Measurements from ENCODE around the gene RAB20. TPM values are rescaled to one million over a fixed set of nuclear protein-coding genes. Genes with fewer than 3 reads are reported as not detected.

Gene RAB20
- polyA plus RNA-seq, 1 donor (not counting 4 experiments of a cell fraction or from before 2014, with no cell fraction given), result 4.3 TPM

DNA sequence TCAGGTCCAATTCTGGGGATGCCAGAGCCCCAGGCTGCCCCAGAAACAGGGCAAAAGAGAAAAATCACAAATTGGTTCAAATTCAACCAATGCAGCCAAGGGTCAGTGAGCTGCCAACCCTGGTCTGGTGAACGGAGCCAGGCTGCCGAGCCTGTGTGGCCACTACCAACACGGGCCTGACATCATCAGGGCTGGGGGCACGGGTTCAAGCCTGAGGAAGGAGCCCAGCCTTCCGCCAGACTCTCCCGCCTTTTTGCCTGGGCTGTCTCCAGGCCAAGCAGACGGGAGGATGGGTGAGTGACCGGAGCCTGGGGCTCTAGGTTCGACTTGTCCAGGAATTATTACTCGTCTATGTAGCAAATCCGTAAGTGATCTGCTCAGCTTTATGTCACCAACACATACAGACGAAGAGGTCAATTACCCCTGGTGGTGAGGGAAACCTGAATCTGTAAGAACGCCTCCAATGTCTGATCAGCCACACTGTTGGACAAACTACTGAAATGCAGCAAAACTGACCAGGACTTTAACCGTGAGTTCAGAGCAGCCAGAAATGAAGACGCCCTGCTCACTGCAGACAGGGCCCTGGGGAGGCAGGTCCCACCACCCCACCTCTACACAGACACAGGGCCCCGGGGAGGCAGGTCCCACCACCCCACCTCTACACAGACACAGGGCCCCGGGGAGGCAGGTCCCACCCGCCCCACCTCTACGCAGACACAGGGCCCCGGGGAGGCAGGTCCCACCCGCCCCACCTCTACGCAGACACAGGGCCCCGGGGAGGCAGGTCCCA is 31.8 kb downstream of the RAB20 start:
- Histone ChIP-seq H3K9me3 (ENCODE audit: control insufficient read depth, low read depth, low read length) (no peaks in the 10 kb centered on the region), H3K27me3 (ENCODE audit: control insufficient read depth, extremely low read depth, insufficient read depth, low read length) (no peaks in the 10 kb centered on the region), H4K20me1 (ENCODE audit: control insufficient read depth, extremely low read depth, insufficient read depth, low read length) (no peaks in the 10 kb centered on the region), H2AFZ (ENCODE audit: control insufficient read depth, low read length) (no peak overlapping the region), H3K36me3 (ENCODE audit: control insufficient read depth in 2 of 2, extremely low read depth in 1 of 2, insufficient read depth in 2 of 2, low read length in 2 of 2) (no peaks in the 10 kb centered on the region), H3K79me2 (ENCODE audit: control insufficient read depth, insufficient read depth, low read length) (no peaks in the 10 kb centered on the region), H3K9ac (ENCODE audit: control insufficient read depth, extremely low read depth, insufficient read depth, low read length) (no peak overlapping the region), H3K4me2 (ENCODE audit: control insufficient read depth, extremely low read depth, insufficient read depth, low read depth, low read length) (no peak overlapping the region), H3K4me1 (ENCODE audit: control insufficient read depth, extremely low read depth, insufficient read depth, low read length) (peaks cover 12% of the 10 kb centered on the region), H3K9me1 (ENCODE audit: control insufficient read depth, extremely low read depth, insufficient read depth, low read length) (no peaks in the 10 kb centered on the region), H3K27ac (ENCODE audit: control insufficient read depth, insufficient read depth, low read length) (no peak overlapping the region), H3K4me3 (ENCODE audit: control insufficient read depth in 2 of 3, extremely low read depth in 1 of 3, insufficient read depth in 2 of 3, low read depth in 1 of 3, low read length in 3 of 3) (no peak overlapping the region)
- TF ChIP-seq, protein P1, sequence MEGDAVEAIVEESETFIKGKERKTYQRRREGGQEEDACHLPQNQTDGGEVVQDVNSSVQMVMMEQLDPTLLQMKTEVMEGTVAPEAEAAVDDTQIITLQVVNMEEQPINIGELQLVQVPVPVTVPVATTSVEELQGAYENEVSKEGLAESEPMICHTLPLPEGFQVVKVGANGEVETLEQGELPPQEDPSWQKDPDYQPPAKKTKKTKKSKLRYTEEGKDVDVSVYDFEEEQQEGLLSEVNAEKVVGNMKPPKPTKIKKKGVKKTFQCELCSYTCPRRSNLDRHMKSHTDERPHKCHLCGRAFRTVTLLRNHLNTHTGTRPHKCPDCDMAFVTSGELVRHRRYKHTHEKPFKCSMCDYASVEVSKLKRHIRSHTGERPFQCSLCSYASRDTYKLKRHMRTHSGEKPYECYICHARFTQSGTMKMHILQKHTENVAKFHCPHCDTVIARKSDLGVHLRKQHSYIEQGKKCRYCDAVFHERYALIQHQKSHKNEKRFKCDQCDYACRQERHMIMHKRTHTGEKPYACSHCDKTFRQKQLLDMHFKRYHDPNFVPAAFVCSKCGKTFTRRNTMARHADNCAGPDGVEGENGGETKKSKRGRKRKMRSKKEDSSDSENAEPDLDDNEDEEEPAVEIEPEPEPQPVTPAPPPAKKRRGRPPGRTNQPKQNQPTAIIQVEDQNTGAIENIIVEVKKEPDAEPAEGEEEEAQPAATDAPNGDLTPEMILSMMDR (optimal IDR thresholded peaks at IDR 0.05 in 1 of 3, IDR thresholded peaks at IDR 0.05 in 1 of 3, conservative IDR thresholded peaks at IDR 0.05 in 1 of 3; ENCODE audit: extremely low read depth in 1 of 3, insufficient read depth in 2 of 3, low read length in 3 of 3), result no peak
- no peak for TF ChIP-seq EZH2 (IDR thresholded peaks at IDR 0.05; ENCODE audit: low read length)
- DNase-seq (ENCODE audit: low read depth, low spot score) (no peak), FAIRE-seq (no peak)
- dilution Hi-C loops (cut with MboI; ENCODE audit: extremely low pct_ligation_motif_present, low sequenced_read_pairs), result no loop called here

DNA sequence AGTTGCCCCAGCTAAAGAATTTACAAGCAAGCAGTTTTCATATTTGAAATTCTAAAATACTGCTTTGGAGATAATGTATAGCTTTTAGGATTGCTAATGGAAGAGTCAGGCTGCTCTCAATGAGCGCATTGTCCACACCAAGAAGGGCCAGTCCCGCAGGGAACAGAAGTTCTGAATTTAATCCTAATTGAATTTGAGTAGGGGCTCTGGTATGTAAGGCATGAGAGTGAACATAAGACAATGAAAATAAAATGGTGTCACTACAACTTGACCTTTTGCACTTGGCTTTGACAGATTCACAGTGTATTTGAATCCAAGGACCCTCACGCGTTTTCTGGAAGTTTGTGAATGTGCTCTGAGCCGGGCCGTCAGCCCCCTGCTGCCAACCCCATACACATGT is 32.6 kb downstream of the RAB20 start:
- no peak for DNase-seq (ENCODE audit: low read depth, low spot score)
- H3K4me2 ChIP-seq (ENCODE audit: control insufficient read depth, extremely low read depth, insufficient read depth, low read depth, low read length), result no peak overlapping the region
- no peaks in the 10 kb centered on the region for H3K27me3 ChIP-seq (ENCODE audit: control insufficient read depth, extremely low read depth, insufficient read depth, low read length)
- H3K36me3 ChIP-seq (ENCODE audit: control insufficient read depth in 2 of 2, extremely low read depth in 1 of 2, insufficient read depth in 2 of 2, low read length in 2 of 2), result no peaks in the 10 kb centered on the region
- H3K9me1 ChIP-seq (ENCODE audit: control insufficient read depth, extremely low read depth, insufficient read depth, low read length), result no peaks in the 10 kb centered on the region
- dilution Hi-C loops (cut with MboI; ENCODE audit: extremely low pct_ligation_motif_present, low sequenced_read_pairs), result no loop called here
- H3K9me3 ChIP-seq (ENCODE audit: control insufficient read depth, low read depth, low read length), result no peaks in the 10 kb centered on the region
- no peaks in the 10 kb centered on the region for H3K79me2 ChIP-seq (ENCODE audit: control insufficient read depth, insufficient read depth, low read length)
- FAIRE-seq, result no peak
- H2AFZ ChIP-seq (ENCODE audit: control insufficient read depth, low read length), result no peak overlapping the region
- TF ChIP-seq, protein P1 (optimal IDR thresholded peaks at IDR 0.05 in 1 of 3, IDR thresholded peaks at IDR 0.05 in 1 of 3, conservative IDR thresholded peaks at IDR 0.05 in 1 of 3; ENCODE audit: extremely low read depth in 1 of 3, insufficient read depth in 2 of 3, low read length in 3 of 3), result no peak
- no peak for TF ChIP-seq EZH2 (IDR thresholded peaks at IDR 0.05; ENCODE audit: low read length)
- no peaks in the 10 kb centered on the region for H4K20me1 ChIP-seq (ENCODE audit: control insufficient read depth, extremely low read depth, insufficient read depth, low read length)
- no peak overlapping the region for H3K4me3 ChIP-seq (ENCODE audit: control insufficient read depth in 2 of 3, extremely low read depth in 1 of 3, insufficient read depth in 2 of 3, low read depth in 1 of 3, low read length in 3 of 3)
- no peak overlapping the region for H3K9ac ChIP-seq (ENCODE audit: control insufficient read depth, extremely low read depth, insufficient read depth, low read length)
- no peak overlapping the region for H3K27ac ChIP-seq (ENCODE audit: control insufficient read depth, insufficient read depth, low read length)
- H3K4me1 ChIP-seq (ENCODE audit: control insufficient read depth, extremely low read depth, insufficient read depth, low read length), result peaks cover 19% of the 10 kb centered on the region

Data from keratinocyte (primary cell).